Natural killer cell (primary cell): Measurements from ENCODE around the gene MAGIX. TPM values are rescaled to one million over a fixed set of nuclear protein-coding genes. Genes with fewer than 3 reads are reported as not detected.

Experiments used
- total RNA-seq, 4 donors: library from RNA; stranded (reverse); fragments of 120-200 nt in 1 of 4; gene quantifications; one replicate each; pipeline versions ENCODE4 v1.2.3 to v1.2.4, GENCODE V29; 2013 to 2022

Gene MAGIX
- total RNA-seq, 3 donors from 2014 or later (not counting 1 experiment from before 2014, with no cell fraction given) = 1.00 to 1.7 (median 1.2) TPM

Other genes with a start within 250 kb of the MAGIX start
- gene PIM2, start 243.7 kb upstream of the MAGIX start, total RNA-seq = 100 to 1,000 TPM; 134 to 173 (median 150) TPM
- gene OTUD5, start 205.2 kb upstream of the MAGIX start, total RNA-seq = 100 to 1,000 TPM in 1 of 3 donors, 10 to 100 TPM in 2; 92.2 to 106 (median 92.5) TPM
- 1 to 10 TPM; 2.7 to 3.6 (median 3.0) TPM for gene KCND1, start 190.9 kb upstream of the MAGIX start, total RNA-seq
- 100 to 1,000 TPM; 120 to 141 (median 131) TPM for gene GRIPAP1, start 160.5 kb upstream of the MAGIX start, total RNA-seq
- 10 to 100 TPM; 43.8 to 57.5 (median 43.9) TPM for gene TFE3, start 119.4 kb upstream of the MAGIX start, total RNA-seq
- gene CCDC120, start 103.8 kb upstream of the MAGIX start, total RNA-seq = 10 to 100 TPM; 12.5 to 14.2 (median 13.0) TPM
- 10 to 100 TPM; 18.1 to 24.8 (median 19.9) TPM for gene PRAF2, start 88.8 kb upstream of the MAGIX start, total RNA-seq
- gene WDR45, start 82.9 kb upstream of the MAGIX start, total RNA-seq = 100 to 1,000 TPM; 116 to 142 (median 134) TPM
- gene GPKOW, start 39.0 kb upstream of the MAGIX start, total RNA-seq = 10 to 100 TPM; 22.4 to 26.0 (median 25.3) TPM
- 10 to 100 TPM; 29.3 to 69.7 (median 34.8) TPM for gene PLP2, start 9.1 kb downstream of the MAGIX start, total RNA-seq
- gene PRICKLE3, start 23.6 kb downstream of the MAGIX start, total RNA-seq = 1 to 10 TPM; 6.2 to 7.9 (median 6.3) TPM
- 1 to 10 TPM in 1 of 3 donors, under 1 TPM in 2; 0.36 to 1.0 (median 0.80) TPM for gene SYP, start 37.4 kb downstream of the MAGIX start, total RNA-seq
- 1 to 10 TPM in 1 of 3 donors, under 1 TPM in 2; 0.48 to 1.1 (median 0.66) TPM for gene CACNA1F, start 70.6 kb downstream of the MAGIX start, total RNA-seq
- gene CCDC22, start 72.7 kb downstream of the MAGIX start, total RNA-seq = 10 to 100 TPM; 19.6 to 22.8 (median 22.1) TPM
- gene FOXP3, start 102.0 kb downstream of the MAGIX start, total RNA-seq = under 1 TPM; 0.09 to 0.32 (median 0.20) TPM
- gene PPP1R3F, start 107.0 kb downstream of the MAGIX start, total RNA-seq = 1 to 10 TPM; 2.9 to 4.3 (median 3.6) TPM
- not detected for gene GAGE10, start 140.9 kb downstream of the MAGIX start, total RNA-seq
- gene GAGE12J, start 159.3 kb downstream of the MAGIX start, total RNA-seq = not detected
- not detected for gene GAGE13, start 168.8 kb downstream of the MAGIX start, total RNA-seq